Measurements from ENCODE around the gene CHP2. TPM values are rescaled to one million over a fixed set of nuclear protein-coding genes. Genes with fewer than 3 reads are reported as not detected.

CHP2 gene
- total and polyA plus RNA-seq, 2 of the 13 experiments (the other 11 are each of a cell fraction or from before 2014, with no cell fraction given): not detected

DNA sequence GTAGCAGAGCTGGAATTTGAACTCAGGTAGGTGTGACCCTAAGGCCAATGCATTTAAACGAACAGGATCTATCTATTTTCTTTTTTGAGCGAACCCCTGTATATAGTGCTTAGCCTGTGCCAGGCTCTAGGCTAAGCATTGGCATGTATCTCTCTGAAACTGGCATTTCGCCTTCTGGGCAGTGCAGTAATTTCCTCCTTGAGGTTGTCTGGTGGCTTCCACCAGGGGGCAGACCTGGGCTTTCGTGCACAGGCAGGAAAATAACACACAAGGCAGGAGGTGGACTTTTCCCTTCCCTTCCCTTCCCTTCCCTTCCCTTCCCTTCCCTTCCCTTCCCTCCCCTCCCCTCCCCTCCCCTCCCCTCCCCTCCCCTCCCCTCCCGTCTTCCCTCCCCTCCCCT, 46.6 kb downstream of the CHP2 start (continued):
- TF ChIP-seq GMEB1 (CRISPR knock-in tag; IDR thresholded peaks at IDR 0.05; ENCODE audit: borderline replicate concordance) (no peak), RAD21 (CRISPR knock-in tag; IDR thresholded peaks at IDR 0.05) (peak; percentile 72), KAT8 (CRISPR knock-in tag; IDR thresholded peaks at IDR 0.05) (no peak), HOXA5 (CRISPR knock-in tag; IDR thresholded peaks at IDR 0.05) (no peak), ZSCAN25 (CRISPR knock-in tag; IDR thresholded peaks at IDR 0.05) (peak; percentile 57; the same call in 1 of the 2 replicates), TRIM24 (CRISPR knock-in tag; IDR thresholded peaks at IDR 0.05) (no peak), CAMTA2 (CRISPR knock-in tag; IDR thresholded peaks at IDR 0.05; ENCODE audit: borderline replicate concordance) (no peak), NKX3-1 (CRISPR knock-in tag; IDR thresholded peaks at IDR 0.05) (no peak), KDM2A (CRISPR knock-in tag; IDR thresholded peaks at IDR 0.05; ENCODE audit: borderline replicate concordance, low read depth) (peak; percentile 42; the same call in 1 of the 2 replicates), ZNF350 (CRISPR knock-in tag; IDR thresholded peaks at IDR 0.05; ENCODE audit: borderline replicate concordance, low read depth) (no peak), TEAD3 (CRISPR knock-in tag; optimal IDR thresholded peaks at IDR 0.05; ENCODE audit: borderline replicate concordance) (peak; percentile 51), E2F2 (CRISPR knock-in tag; IDR thresholded peaks at IDR 0.05; ENCODE audit: borderline replicate concordance) (no peak)
- TF ChIP-seq, protein P1, sequence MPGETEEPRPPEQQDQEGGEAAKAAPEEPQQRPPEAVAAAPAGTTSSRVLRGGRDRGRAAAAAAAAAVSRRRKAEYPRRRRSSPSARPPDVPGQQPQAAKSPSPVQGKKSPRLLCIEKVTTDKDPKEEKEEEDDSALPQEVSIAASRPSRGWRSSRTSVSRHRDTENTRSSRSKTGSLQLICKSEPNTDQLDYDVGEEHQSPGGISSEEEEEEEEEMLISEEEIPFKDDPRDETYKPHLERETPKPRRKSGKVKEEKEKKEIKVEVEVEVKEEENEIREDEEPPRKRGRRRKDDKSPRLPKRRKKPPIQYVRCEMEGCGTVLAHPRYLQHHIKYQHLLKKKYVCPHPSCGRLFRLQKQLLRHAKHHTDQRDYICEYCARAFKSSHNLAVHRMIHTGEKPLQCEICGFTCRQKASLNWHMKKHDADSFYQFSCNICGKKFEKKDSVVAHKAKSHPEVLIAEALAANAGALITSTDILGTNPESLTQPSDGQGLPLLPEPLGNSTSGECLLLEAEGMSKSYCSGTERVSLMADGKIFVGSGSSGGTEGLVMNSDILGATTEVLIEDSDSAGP (CRISPR knock-in tag; IDR thresholded peaks at IDR 0.05; ENCODE audit: borderline replicate concordance): no peak
- TF ChIP-seq, protein P2, sequence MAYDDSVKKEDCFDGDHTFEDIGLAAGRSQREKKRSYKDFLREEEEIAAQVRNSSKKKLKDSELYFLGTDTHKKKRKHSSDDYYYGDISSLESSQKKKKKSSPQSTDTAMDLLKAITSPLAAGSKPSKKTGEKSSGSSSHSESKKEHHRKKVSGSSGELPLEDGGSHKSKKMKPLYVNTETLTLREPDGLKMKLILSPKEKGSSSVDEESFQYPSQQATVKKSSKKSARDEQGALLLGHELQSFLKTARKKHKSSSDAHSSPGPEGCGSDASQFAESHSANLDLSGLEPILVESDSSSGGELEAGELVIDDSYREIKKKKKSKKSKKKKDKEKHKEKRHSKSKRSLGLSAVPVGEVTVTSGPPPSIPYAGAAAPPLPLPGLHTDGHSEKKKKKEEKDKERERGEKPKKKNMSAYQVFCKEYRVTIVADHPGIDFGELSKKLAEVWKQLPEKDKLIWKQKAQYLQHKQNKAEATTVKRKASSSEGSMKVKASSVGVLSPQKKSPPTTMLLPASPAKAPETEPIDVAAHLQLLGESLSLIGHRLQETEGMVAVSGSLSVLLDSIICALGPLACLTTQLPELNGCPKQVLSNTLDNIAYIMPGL (CRISPR knock-in tag; IDR thresholded peaks at IDR 0.05; ENCODE audit: borderline replicate concordance in 1 of 2, low read depth in 1 of 2): peak in 1 of 2 experiments; percentile 26; a peak in 1 of 4 replicates
- TF ChIP-seq, protein P3, sequence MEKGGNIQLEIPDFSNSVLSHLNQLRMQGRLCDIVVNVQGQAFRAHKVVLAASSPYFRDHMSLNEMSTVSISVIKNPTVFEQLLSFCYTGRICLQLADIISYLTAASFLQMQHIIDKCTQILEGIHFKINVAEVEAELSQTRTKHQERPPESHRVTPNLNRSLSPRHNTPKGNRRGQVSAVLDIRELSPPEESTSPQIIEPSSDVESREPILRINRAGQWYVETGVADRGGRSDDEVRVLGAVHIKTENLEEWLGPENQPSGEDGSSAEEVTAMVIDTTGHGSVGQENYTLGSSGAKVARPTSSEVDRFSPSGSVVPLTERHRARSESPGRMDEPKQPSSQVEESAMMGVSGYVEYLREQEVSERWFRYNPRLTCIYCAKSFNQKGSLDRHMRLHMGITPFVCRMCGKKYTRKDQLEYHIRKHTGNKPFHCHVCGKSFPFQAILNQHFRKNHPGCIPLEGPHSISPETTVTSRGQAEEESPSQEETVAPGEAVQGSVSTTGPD (CRISPR knock-in tag; IDR thresholded peaks at IDR 0.05): no peak
- TF ChIP-seq, protein P4, sequence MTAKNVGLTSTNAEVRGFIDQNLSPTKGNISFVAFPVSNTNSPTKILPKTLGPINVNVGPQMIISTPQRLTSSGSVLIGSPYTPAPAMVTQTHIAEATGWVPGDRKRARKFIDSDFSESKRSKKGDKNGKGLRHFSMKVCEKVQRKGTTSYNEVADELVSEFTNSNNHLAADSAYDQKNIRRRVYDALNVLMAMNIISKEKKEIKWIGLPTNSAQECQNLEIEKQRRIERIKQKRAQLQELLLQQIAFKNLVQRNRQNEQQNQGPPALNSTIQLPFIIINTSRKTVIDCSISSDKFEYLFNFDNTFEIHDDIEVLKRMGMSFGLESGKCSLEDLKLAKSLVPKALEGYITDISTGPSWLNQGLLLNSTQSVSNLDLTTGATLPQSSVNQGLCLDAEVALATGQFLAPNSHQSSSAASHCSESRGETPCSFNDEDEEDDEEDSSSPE (CRISPR knock-in tag; IDR thresholded peaks at IDR 0.05): no peak
- TF ChIP-seq, protein P5, sequence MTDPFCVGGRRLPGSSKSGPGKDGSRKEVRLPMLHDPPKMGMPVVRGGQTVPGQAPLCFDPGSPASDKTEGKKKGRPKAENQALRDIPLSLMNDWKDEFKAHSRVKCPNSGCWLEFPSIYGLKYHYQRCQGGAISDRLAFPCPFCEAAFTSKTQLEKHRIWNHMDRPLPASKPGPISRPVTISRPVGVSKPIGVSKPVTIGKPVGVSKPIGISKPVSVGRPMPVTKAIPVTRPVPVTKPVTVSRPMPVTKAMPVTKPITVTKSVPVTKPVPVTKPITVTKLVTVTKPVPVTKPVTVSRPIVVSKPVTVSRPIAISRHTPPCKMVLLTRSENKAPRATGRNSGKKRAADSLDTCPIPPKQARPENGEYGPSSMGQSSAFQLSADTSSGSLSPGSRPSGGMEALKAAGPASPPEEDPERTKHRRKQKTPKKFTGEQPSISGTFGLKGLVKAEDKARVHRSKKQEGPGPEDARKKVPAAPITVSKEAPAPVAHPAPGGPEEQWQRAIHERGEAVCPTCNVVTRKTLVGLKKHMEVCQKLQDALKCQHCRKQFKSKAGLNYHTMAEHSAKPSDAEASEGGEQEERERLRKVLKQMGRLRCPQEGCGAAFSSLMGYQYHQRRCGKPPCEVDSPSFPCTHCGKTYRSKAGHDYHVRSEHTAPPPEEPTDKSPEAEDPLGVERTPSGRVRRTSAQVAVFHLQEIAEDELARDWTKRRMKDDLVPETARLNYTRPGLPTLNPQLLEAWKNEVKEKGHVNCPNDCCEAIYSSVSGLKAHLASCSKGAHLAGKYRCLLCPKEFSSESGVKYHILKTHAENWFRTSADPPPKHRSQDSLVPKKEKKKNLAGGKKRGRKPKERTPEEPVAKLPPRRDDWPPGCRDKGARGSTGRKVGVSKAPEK (CRISPR knock-in tag; IDR thresholded peaks at IDR 0.05; ENCODE audit: borderline replicate concordance): 0 out of 2 replicates have a peak, but pooled peaks have one; percentile 43

Measured in HepG2 (cell line).